ENCODE results near the gene ITGA1. TPM values are rescaled to one million over a fixed set of nuclear protein-coding genes. Genes with fewer than 3 reads are reported as not detected.
"Not testable (repeated sequence)": the region's sequence is repeated elsewhere in the genome, so short reads cannot be mapped to it uniquely, and the experiment has no call there.

The ITGA1 gene
- total RNA-seq, 1 donor from 2014 or later: 61.1 TPM

DNA sequence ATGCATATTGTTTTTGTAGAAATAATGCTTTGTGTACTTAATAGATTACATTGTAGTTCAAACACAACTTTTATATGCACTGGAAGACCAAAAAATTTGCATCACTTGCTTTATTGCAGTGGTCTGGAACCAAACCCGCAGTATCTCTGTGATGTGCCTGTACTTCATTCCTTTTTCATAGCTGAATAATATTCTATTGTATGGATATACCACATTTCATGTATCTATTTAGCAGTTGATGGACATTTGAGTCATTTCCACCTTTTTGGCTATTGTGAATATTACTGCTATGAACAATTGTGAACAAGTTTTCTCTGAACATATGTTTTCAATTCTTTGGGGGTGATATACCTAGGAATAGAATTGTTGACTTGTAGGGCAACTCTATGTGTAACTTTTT lies 40.1 kb downstream of the ITGA1 start:
- no peak for DNase-seq (ENCODE audit: low read depth in 2 of 2)

DNA sequence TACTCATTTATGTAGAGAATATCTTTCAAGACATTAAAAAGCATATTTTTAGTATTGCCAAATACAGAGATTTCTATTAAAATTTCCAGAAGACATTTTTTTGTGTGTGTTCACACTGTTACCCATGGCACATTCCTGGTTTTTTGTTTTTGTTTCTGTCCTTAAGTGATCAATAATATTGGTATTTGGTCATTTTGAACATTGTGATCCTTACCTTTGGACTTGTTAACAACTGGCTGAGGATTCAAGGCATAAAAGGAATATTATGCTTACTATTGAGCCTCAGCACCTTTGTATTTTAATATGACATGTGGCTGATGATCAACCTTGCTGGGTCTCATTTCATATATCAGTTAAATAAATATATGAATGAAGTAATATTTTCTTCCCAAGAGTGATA lies 41.9 kb downstream of the ITGA1 start:
- no peak for DNase-seq (ENCODE audit: low read depth in 2 of 2)

DNA sequence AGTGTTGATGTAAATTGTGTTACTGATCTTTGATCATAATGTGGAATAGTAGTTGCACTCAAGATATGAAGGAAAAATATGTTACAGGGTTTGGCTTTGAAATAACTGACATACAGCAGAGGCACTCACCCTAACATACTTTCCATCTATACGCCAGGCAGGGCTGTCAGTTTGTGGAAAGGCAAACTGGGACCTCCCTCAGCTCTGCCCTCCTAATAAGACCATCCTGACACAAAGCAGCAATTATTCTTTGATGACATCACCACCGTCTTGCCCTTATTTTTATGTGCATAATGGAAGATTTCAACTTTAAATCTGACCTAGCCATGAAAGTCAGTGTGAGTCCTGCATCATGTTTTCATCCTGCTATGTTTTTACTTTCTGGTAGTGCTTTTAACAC lies 42.9 kb downstream of the ITGA1 start:
- DNase-seq (ENCODE audit: low read depth in 2 of 2): no peak

DNA sequence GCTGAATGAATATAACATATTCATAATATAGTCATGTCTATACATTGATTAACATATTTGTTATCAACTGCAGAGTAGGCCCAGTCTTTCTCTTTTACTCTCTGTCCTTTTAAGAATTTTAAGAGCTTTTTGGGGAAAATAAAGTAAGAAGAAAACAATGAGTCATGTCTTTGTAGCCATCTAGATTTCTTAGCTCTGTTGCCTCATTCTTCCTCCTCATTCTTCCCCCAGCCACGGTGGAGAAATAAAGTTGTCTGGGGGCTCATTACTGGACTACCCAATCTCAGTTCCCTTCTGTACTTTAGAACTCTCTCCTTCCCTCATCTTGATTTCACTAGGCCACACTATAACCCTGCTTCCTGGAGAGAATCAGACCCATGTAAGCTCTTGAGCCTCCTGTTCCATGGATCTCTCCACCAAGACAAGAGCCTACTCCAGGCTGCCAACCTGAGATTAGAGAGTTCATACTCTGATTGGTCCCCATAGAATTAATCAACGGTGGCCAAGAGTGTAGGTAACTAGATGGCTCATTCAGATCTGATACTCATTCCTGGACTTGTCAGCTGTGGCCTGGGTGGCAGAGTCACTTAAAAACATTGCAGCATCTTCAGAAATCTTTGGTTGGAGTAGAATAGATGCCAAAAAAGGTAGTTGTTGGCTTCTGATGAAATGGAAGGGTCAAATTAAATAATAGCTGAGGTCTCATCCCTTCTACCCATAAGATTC lies 44.2 kb downstream of the ITGA1 start:
- DNase-seq (ENCODE audit: low read depth in 2 of 2): no peak

DNA sequence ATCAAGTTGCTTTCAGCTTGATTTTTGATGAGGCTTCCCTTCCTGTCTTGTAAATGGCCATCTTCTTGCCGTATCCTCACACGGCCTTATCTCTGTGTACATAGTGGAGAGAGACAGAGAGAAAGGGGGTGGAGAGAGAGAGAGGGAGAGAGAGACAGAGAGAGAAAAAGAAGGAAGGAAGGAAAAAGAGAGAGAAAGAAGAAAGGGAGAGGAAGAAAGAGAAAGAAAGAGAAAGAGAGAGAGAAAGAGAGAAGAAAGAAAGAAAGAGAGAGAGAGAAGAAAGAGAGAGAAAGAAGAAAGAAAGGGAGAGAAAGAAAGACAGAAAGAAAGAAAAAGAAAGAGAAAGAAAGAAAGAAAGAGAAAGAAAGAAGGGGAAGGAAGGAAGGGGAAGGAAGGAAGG lies 46.6 kb downstream of the ITGA1 start:
- DNase-seq (ENCODE audit: low read depth in 2 of 2): no peak

DNA sequence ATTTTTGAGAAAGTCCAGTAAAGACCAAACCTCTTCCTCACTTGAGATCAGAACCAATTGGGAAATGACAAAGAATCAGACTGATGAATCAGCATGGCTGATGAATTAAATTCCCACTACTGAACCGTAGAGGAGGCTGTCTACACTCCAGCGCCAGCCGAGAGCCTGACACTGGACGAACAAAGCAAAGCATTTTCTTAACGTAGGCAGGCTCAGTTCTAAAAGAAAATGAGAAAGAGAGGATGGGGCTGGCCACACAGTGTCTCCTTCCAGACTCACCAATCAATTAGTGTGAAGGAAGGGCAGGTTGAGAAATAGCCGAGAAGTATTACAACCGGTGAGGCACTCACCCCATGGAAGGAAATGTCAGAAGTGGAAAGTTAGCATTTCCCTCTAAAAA lies 49.4 kb downstream of the ITGA1 start:
- DNase-seq (ENCODE audit: low read depth in 2 of 2): peak in 1 of 2 donors; percentile 45

DNA sequence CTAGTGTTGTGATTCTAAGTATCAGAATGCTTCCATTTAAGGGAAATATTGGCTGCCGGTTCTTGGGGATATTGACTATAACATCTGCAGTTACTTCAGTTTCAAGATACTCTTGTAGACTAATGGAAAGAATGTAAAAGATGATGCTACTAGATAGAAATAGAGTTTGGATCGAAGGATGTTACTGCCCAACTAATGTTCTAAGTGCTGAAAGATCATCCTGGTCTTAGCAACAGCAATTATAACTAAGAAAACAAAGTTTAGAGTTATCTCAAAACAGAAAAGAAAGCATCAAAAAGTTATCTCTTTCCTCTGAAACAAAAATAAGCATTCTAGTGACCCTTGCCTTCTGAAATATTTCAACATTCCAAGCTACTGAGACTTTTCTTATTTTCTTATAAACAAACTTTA lies 49.9 kb downstream of the ITGA1 start:
- no peak for DNase-seq (ENCODE audit: low read depth in 2 of 2)

DNA sequence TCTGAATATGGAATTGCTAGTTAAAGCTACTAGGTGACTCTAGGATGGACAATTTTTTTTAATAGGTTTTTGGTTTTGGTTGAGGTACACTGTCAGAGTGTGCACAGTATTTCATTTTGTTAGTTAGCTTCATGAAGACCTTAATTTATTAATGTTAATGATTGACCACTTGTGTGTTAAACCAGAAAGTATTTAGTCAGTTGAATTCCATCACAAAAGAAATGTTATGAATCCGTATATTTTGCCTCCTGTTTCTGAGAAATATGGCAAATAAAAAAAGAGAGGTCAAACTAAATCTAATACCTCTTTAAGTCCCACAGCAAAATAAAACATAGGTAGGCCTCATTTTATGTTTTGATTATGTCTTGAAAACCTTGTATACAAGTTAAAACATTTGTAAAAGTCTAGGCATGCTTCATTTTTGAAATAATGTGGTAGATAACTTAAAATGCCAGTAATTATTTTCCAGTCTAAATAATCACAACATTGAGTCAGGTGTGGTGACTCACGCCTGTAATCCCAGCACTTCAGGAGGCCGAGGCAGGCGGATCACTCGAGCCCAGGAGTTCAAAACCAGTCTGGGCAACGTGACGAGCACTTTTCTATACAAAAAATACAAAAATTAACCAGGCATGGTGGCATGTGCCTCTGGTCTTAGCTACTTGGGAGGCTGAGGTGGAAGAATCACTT lies 50.8 kb downstream of the ITGA1 start:
- peak in 1 of 2 donors; percentile 32 for DNase-seq (ENCODE audit: low read depth in 2 of 2)

DNA sequence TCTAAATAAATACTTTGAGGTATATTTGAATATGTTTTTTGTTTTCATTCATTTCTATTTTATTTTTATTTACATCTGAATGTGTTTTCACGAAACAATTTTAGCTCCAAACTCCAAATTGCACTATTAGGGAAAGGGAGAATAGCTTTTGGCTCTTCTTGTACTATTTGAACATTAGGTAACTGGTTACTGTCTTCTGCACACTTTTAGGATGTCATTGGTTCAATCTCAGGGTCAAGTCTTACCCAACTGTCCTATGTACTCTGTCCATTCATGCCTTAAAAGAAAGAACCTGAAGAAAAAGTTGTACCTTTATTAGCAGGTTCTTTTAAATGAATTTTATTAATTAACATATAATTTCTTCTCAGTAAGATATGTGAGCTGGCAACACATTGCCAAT lies 51.6 kb downstream of the ITGA1 start:
- no peak for DNase-seq (ENCODE audit: low read depth in 2 of 2)

DNA sequence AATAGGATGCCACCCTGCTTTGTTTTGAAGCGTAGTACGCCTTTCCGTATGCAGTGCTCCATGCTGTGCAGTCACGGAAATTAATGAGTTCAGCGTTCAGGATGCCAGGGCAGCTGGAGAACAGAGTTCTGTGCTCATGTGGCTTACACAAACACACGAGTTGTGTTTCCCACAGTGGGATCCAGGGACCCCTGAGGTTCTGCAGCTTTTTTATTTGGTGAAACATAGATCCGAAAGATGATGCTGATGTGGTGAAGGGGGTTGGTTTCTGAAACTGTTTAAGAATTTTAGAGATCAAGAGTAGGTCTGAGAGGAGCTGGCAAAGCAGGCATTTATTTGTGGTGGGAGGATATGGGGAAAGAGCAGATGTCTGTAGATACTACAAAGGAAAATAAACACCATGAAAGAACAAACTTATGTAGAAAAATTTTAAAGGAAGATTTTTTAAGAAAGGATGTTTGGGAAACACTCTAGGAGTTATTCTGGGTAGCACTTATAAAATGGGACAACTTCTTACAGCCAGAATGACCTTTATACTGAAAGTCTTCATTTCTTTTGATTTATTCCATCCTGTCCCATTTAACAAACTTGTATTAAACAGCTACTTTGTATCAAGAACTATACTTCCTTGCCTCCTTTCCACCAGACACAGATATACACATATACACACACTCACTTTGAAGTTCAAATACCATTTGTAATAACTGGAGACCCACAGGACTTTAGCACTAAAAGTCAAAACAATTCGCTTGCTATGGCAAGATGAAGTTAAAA lies 52.7 kb downstream of the ITGA1 start:
- DNase-seq (ENCODE audit: low read depth in 2 of 2): peak; percentile 82 to 88

DNA sequence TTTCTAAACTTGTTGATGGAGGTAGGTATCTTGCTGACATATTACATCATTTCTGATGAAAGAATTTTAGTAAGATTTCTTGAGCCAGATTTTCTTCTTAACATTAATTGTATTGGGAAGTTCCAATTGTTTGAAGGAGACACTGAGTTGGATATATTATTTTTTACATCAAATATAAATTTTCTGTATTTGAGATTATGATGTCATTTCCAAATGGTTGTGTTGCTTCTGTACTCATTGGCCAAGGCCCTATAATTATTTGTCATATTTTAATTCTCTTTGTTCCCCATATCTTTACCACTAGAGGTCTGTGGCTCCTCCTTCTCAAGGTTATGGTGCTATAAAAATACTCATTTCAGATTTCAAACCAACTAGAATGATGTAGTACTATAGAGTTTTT lies 53.4 kb downstream of the ITGA1 start:
- DNase-seq (ENCODE audit: low read depth in 2 of 2): no peak

DNA sequence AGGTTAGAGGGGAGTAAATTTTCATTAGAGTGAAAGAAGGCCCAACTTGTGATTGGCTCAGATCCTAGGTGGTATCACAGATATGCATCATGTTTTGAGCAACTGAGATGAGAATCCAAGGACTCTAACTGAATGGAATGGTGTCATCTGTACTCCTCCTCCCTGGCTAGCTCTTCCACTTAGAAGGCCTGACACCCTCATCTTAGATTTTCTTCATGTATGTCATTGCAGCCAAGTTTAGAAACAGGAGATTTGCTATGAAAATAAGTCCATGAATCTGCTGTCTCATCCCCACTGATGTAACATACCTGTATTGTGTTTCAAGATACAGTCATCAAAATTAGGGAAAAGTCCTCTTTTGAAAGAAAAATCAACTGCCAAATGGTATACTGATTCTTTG lies 54.4 kb downstream of the ITGA1 start:
- no peak for DNase-seq (ENCODE audit: low read depth in 2 of 2)

DNA sequence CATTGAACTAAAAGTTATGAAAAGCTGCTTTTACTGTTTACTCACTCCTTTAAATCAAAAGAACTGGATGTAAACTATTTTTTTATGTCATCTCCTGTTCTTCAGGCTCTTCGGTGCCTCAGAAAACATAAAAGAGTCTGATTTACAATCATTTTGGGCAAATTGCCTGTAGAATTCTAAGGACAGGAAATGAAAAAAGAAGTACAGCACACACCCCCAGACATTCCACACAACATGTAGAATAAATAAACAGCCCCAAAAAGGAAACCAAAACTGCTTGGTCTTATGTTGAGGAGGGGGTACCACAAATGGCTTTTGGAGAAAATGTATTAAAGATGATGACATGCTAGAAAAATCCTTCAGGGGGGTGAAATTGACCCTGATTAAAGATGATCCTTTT lies 57.2 kb downstream of the ITGA1 start:
- DNase-seq (ENCODE audit: low read depth in 2 of 2): peak in 1 of 2 donors; percentile 39

DNA sequence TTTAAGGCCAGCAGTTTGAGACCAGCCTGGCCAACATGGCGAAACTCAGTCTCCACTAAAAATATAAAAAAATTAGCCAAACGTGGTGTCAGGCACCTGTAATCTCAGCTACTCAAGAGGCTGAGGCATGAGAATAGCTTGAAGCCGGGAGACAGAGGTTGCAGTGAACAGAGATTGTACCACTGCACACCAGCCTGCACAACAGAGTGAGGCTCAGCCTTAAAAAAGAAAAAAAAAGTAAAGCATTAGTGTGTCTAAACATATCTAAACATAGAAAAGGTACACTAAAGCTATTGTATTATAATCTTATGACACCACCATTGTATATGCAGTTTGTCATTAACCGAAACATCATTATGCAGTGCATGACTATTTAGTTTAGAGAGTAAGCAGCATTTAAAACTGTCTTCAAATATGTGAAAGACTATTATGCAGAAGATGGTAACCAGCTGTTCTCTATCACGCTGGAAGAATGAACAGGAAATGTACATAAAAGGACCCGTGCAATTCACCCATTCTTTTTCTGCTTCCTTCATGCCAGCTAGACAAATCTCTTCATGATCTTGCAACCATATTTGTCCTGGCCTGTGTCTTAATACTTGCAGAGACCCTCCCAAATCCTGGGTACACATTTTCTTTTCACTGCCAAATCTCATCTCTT lies 58.6 kb downstream of the ITGA1 start:
- no peak for DNase-seq (ENCODE audit: low read depth in 2 of 2)

DNA sequence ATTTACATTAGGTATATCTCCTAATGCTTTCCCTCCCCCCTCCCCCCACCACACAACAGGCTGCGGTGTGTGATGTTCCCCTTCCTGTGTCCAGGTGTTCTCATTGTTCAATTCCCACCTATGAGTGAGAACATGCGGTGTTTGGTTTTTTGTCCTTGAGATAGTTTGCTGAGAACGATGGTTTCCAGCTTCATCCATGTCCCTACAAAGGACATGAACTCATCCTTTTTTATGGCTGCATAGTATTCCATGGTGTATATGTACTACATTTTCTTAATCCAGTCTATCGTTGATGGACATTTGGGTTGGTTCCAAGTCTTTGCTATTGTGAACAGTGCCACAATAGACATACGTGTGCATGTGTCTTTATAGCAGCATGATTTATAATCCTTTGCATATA lies 61.0 kb downstream of the ITGA1 start:
- DNase-seq (ENCODE audit: low read depth in 2 of 2): not testable (repeated sequence)

DNA sequence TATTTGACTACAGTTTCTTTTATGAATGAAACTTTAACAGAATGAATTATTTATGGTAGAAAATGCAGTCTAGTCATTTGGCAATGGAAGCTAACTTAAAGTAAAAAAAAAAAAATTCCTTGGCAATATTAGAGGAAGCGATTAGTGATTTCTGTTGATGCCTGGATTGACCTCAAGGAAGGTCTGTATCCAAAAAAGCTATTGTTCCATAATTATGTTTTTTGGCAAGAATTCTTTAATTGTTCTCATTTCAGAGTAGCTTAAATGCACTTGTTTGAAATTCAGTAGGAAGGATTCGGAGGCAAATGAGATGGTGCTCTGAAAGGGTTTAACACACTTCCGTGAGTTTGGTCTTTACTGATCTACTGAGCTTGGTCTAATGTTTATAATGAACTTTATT lies 61.8 kb downstream of the ITGA1 start:
- DNase-seq (ENCODE audit: low read depth in 2 of 2): peak in 1 of 2 donors; percentile 63

DNA sequence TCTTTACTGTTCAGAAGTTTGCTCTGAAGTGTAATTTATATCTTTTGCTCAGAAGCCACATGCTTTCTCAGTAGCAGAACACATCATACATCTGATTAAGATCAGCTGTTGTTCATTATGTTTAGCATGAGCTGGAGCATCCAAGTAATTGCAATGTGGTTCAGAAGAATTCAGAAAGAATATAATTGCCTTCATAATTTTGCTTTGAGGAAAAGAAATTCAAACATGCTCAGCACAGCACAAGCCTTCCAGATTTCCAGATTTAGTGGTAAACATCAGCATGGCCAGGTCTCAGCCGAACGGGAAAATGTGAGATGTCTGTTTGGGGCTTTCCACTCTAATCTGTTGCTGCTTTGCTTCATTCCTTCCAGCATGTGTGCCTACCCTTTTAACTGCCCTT lies 65.9 kb downstream of the ITGA1 start:
- no peak for DNase-seq (ENCODE audit: low read depth in 2 of 2)

DNA sequence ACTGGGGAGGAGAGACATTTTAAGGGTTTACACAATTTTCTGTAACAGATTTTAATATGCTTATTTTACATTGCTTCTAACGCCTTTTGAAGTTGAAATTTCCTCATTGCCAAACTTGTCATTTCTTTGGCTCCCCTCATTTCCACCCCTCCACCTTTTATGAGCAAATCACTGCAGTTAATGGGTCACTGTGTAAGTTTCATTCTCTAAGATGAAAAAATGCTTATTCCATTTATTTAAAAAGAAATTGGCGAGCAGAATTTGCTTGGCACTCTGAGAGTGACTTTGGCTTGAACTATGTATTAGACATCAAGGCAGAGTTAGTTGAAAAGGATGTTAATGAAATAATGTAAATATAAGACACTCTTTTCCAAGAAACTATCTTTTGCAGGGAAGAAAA lies 66.6 kb downstream of the ITGA1 start:
- no peak for DNase-seq (ENCODE audit: low read depth in 2 of 2)

DNA sequence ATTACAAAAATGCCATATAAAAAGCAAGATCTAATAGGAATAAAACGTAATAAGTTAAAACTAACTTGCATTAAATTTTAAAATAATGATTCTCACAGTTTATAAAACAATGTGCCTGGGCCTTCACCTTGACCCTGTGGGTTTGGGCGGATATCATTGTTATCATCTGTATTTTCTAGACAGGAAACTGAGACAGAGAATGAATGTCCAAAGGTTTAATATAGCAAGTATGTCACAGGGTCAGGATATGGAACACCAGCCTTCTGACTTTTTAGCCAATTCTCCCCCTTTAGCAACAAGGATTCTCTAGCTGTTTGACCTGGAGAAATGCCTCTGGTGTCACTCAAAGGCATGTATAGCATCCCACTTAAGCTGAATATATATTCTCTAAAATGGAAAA lies 67.2 kb downstream of the ITGA1 start:
- DNase-seq (ENCODE audit: low read depth in 2 of 2): peak in 1 of 2 donors; percentile 61

DNA sequence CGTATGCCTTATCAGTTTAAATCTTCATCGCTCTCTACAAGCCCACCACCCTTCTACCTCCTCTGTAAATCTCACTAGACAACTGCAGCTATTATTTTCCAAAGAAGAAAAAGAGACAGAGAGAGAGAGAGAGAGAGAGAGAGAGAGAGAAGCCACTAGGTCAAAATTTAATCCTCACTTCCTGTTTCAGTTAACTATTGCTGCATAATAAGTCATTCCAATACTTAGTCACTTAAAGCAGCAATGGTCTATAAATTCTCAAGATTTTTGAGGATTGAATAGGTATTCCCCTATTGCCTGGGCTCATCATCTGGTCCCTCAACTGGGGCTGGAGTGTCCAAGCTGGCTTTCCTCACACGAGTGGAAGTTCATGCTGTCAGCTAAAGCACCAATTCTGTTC lies 68.8 kb downstream of the ITGA1 start:
- no peak for DNase-seq (ENCODE audit: low read depth in 2 of 2)

DNA sequence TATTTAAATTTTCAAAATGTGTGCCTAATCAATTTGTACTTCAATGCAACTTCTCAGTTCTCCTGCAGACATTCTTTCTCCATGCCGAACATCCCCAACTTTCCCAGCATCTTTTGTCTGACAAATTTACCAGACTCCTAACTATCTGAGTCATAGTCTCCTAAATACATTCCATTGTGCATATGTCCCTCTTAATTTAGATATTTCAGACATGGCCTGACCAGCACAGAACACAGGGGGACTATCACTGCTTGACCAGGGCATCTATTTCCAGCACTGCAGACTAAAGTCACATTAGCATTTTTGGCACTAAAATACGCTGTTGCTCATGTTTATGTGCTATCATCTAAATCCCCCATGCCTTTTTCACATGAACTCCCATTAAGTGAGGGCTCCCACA lies 71.9 kb downstream of the ITGA1 start:
- peak in 1 of 2 donors; percentile 34 for DNase-seq (ENCODE audit: low read depth in 2 of 2)

DNA sequence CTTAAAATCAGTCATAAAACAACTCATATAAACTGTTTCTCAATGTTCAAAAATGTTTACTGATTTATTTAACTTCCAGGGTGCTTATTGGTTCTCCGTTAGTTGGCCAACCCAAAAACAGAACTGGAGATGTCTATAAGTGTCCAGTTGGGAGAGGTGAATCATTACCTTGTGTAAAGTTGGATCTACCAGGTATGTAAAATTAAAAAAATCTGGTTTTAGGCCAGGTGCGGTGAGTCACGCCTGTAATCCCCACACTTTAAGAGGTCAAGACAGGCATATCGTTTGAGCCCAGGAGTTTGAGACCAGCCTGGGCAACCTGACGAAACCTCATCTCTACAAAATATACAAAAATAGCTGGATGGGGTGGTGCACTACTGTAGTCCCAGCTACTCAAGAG lies 73.7 kb downstream of the ITGA1 start:
- DNase-seq (ENCODE audit: low read depth in 2 of 2): no peak

Data from dermis microvascular lymphatic vessel endothelial cell (primary cell).